HCT116 (cell line): ENCODE results near the gene GATM. TPM values are rescaled to one million over a fixed set of nuclear protein-coding genes. Genes with fewer than 3 reads are reported as not detected.

Experiments used
- ATAC-seq: fragments of 200-7000 bp; cut with Tn5 transposase; 2 replicates; pipeline ENCODE4 v1.9.1; 2020; ENCODE audit warnings: mild to moderate bottlenecking, moderate library complexity
- BruUV-seq: library from RNA; stranded (reverse); fragments of 400-500 nt; replicated peaks from 2 replicates; lab custom pipeline; 2021; lab: Mats Ljungman, UMichigan
- CTCF ChIA-PET: fragments of 300-600 bp; sonication (Branson Sonifier 250); formaldehyde crosslinking; loops from one replicate; lab custom pipeline; 2021; ENCODE audit warnings: antibody characterized with exemption; lab: Charles Lee
- POLR2A ChIA-PET: fragments of 300-600, 350-600 bp; sonication (Branson Sonifier 250); formaldehyde crosslinking; loops from one replicate; lab custom pipeline; 2021; ENCODE audit warnings: antibody characterized with exemption; lab: Charles Lee
- RAD21 ChIA-PET, 2 experiments: fragments of 300-600 bp; sonication (Branson Sonifier 250); formaldehyde crosslinking; loops; one replicate each; lab custom pipeline; 2023; ENCODE audit warnings: low total read pairs in 2 of 2; ENCODE audit not compliant: uncharacterized antibody in 2 of 2, unreplicated experiment in 2 of 2, low non-redundant PET in 1 of 2; lab: Charles Lee
- DNase-seq: peaks from one replicate; pipeline ENCODE4 v3.0.0-alpha.2; 2010; ENCODE audit warnings: low read depth, low spot score
- H2AFZ ChIP-seq: fragments of 200-600 bp; shearing (Covaris generic), sonication (generic); 2 replicates; pipeline ENCODE4 v1.6.1; 2017; ENCODE audit warnings: low read depth, mixed run types, mixed read lengths, antibody characterized with exemption, low read length; ENCODE audit not compliant: poor library complexity, severe bottlenecking
- H3K27ac ChIP-seq: 2 replicates; pipeline ENCODE4 v1.5.1; 2012; ENCODE audit warnings: low read depth, low read length
- H3K27me3 ChIP-seq: fragments of 200-600 bp; sonication (generic); 2 replicates; pipeline ENCODE4 v1.6.1; 2016; ENCODE audit warnings: mixed run types, low read length, mixed read lengths; ENCODE audit not compliant: insufficient read depth
- H3K36me3 ChIP-seq, 2 experiments: fragments of 200-500 bp in 1 of 2; fragments of 200-600 bp in 1 of 2; sonication (Bioruptor generic) in 1 of 2; sonication (generic) in 1 of 2; 2 replicates each; pipeline versions ENCODE4 v1.5.1 to v1.6.1; 2014 to 2016; ENCODE audit warnings: low read length in 2 of 2, inconsistent platforms in 1 of 2, mixed read lengths in 1 of 2, mixed run types in 1 of 2; ENCODE audit not compliant: insufficient read depth in 2 of 2, control insufficient read depth in 1 of 2
- H3K4me1 ChIP-seq, 2 experiments: fragments of 200-600 bp in 1 of 2; sonication (generic) in 1 of 2; 2 replicates each; pipeline versions ENCODE4 v1.5.1 to v1.6.1; 2012 to 2017; ENCODE audit warnings: low read length in 2 of 2, inconsistent platforms in 1 of 2, mild to moderate bottlenecking in 1 of 2, mixed read lengths in 1 of 2, mixed run types in 1 of 2, moderate library complexity in 1 of 2; ENCODE audit not compliant: insufficient read depth in 2 of 2, control insufficient read depth in 1 of 2
- H3K4me2 ChIP-seq: fragments of 200-600 bp; sonication (generic); 2 replicates; pipeline ENCODE4 v1.6.1; 2017; ENCODE audit warnings: mixed run types, low read length, mixed read lengths
- H3K4me3 ChIP-seq, 2 experiments: fragments of 200-600 bp in 1 of 2; sonication (generic) in 1 of 2; replicated peaks in 1 of 2; 2 replicates each; pipeline ENCODE4 v1.5.1; 2011 to 2016; ENCODE audit warnings: low read length in 2 of 2, control low read depth in 1 of 2, low read depth in 1 of 2, mild to moderate bottlenecking in 1 of 2, mixed read lengths in 1 of 2, mixed run types in 1 of 2
- H3K79me2 ChIP-seq: fragments of 200-600 bp; sonication (generic); 2 replicates; pipeline ENCODE4 v1.6.1; 2017; ENCODE audit warnings: mild to moderate bottlenecking, mixed run types, low read length, moderate library complexity, mixed read lengths; ENCODE audit not compliant: insufficient read depth
- H3K9ac ChIP-seq: fragments of 200-600 bp; sonication (generic); 2 replicates; pipeline ENCODE4 v1.6.1; 2016; ENCODE audit warnings: low read length, mixed read lengths
- H3K9me2 ChIP-seq: fragments of 200-600 bp; sonication (generic), shearing (Covaris generic); 2 replicates; pipeline ENCODE4 v1.6.1; 2017; ENCODE audit warnings: mixed run types, mild to moderate bottlenecking, moderate library complexity; ENCODE audit not compliant: insufficient read depth
- H3K9me3 ChIP-seq, 2 experiments: fragments of 200-500 bp in 1 of 2; fragments of 200-600 bp in 1 of 2; sonication (Bioruptor generic) in 1 of 2; sonication (generic) in 1 of 2; 2 replicates each; pipeline ENCODE4 v1.6.1; 2014 to 2017; ENCODE audit warnings: low read length in 2 of 2, mixed read lengths in 2 of 2, inconsistent platforms in 1 of 2, low read depth in 1 of 2, mild to moderate bottlenecking in 1 of 2, mixed run types in 1 of 2, moderate library complexity in 1 of 2; ENCODE audit not compliant: control insufficient read depth in 1 of 2, insufficient read depth in 1 of 2
- H4K20me1 ChIP-seq: fragments of 200-600 bp; sonication (generic), shearing (Covaris generic); 2 replicates; pipeline ENCODE4 v1.6.1; 2017; ENCODE audit warnings: mixed run types, mild to moderate bottlenecking, moderate library complexity; ENCODE audit not compliant: insufficient read depth
- CBX3 ChIP-seq: IDR thresholded peaks from 2 replicates; pipeline ENCODE4 v1.6.1; 2012; ENCODE audit warnings: low read depth
- ELF1 ChIP-seq: IDR thresholded peaks from 2 replicates; pipeline ENCODE4 v1.6.1; 2012; ENCODE audit warnings: low read depth, borderline replicate concordance
- POLR2A ChIP-seq: IDR thresholded peaks from 2 replicates; pipeline ENCODE4 v1.7.0; 2011; ENCODE audit warnings: borderline replicate concordance; ENCODE audit not compliant: insufficient read depth, insufficient read length; ENCODE audit errors: extremely low read depth
- SIN3A ChIP-seq: IDR thresholded peaks from 2 replicates; pipeline ENCODE4 v1.6.1; 2012; ENCODE audit warnings: low read depth
- TCF7L2 ChIP-seq: IDR thresholded peaks from 2 replicates; pipeline ENCODE4 v1.7.0; 2011; ENCODE audit warnings: borderline replicate concordance, inconsistent platforms; ENCODE audit not compliant: insufficient read depth, insufficient read length; ENCODE audit errors: extremely low read depth
- YY1 ChIP-seq: IDR thresholded peaks from 2 replicates; pipeline ENCODE4 v1.6.1; 2011; ENCODE audit warnings: low read length, low read depth, moderate library complexity, mild to moderate bottlenecking; ENCODE audit not compliant: insufficient replicate concordance; ENCODE audit errors: extremely low read depth
- intact Hi-C: fragments of 100-400 bp; cut with micrococcal nuclease; formaldehyde crosslinking; loops from 2 replicates; pipeline ENCODE4 v1.10.0; 2022
- total RNA-seq: library from RNA; stranded (reverse); gene quantifications from one replicate; pipeline ENCODE4 v1.2.1, GENCODE V29; 2021; ENCODE audit not compliant: unreplicated experiment
- TF ChIP-seq, protein P1 (sequence below): IDR thresholded peaks from 2 replicates; pipeline ENCODE4 v1.6.1; 2012
- TF ChIP-seq, protein P2 (sequence below): IDR thresholded peaks from 2 replicates; pipeline ENCODE4 v1.6.1; 2012; ENCODE audit warnings: low read depth

Gene GATM
- total RNA-seq, 1 experiment from 2014 or later: 3.1 TPM

DNA sequence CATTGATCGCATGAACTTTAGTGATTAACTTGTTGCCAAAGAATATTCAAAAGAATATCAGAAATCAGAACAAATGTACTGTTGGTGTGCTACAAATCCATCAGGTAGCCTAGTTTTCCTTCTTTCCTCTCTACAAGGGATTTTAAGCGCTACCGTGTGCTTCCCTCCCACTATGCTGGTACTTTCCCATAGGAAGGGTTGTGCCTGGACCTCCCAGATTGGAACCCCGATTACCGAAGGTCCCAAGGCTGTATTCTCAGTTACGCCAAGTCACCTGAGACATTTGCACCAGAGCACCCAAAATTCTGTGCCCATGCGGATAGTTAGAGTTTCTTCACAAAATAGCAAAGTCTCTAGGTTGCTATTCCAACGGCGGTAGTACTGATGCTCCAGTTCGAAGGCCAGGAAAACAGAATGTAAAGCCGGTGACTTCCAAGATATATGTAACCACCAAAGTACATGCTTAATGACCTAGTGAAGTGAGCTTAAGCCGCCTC lies 23.4 kb upstream of the GATM start:
- TF ChIP-seq ELF1: no peak
- no peak for TF ChIP-seq CBX3
- TF ChIP-seq YY1: no peak
- TF ChIP-seq, protein P1, sequence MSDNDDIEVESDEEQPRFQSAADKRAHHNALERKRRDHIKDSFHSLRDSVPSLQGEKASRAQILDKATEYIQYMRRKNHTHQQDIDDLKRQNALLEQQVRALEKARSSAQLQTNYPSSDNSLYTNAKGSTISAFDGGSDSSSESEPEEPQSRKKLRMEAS: no peak; the same call in 1 of the 2 replicates
- TF ChIP-seq SIN3A: no peak
- TF ChIP-seq POLR2A: no peak
- no peak for TF ChIP-seq TCF7L2
- TF ChIP-seq, protein P2, sequence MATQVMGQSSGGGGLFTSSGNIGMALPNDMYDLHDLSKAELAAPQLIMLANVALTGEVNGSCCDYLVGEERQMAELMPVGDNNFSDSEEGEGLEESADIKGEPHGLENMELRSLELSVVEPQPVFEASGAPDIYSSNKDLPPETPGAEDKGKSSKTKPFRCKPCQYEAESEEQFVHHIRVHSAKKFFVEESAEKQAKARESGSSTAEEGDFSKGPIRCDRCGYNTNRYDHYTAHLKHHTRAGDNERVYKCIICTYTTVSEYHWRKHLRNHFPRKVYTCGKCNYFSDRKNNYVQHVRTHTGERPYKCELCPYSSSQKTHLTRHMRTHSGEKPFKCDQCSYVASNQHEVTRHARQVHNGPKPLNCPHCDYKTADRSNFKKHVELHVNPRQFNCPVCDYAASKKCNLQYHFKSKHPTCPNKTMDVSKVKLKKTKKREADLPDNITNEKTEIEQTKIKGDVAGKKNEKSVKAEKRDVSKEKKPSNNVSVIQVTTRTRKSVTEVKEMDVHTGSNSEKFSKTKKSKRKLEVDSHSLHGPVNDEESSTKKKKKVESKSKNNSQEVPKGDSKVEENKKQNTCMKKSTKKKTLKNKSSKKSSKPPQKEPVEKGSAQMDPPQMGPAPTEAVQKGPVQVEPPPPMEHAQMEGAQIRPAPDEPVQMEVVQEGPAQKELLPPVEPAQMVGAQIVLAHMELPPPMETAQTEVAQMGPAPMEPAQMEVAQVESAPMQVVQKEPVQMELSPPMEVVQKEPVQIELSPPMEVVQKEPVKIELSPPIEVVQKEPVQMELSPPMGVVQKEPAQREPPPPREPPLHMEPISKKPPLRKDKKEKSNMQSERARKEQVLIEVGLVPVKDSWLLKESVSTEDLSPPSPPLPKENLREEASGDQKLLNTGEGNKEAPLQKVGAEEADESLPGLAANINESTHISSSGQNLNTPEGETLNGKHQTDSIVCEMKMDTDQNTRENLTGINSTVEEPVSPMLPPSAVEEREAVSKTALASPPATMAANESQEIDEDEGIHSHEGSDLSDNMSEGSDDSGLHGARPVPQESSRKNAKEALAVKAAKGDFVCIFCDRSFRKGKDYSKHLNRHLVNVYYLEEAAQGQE: no peak
- ATAC-seq: no peak

More for the DNA sequence above, 23.4 kb upstream of the GATM start:
- RAD21 ChIA-PET: interaction anchor here in 1 of 2 experiments (0.6 to 1.7 kb wide), 2 partner anchors 11 to 239 kb away, joined by 3 to 8 read pairs; no protein-coding TSS in a partner anchor
- H3K27me3 ChIP-seq: no peaks in the 10 kb centered on the region
- H4K20me1 ChIP-seq: no peaks in the 10 kb centered on the region
- H3K4me2 ChIP-seq: peak overlapping the region; percentile 85
- H3K27ac ChIP-seq: peak overlapping the region; percentile 97
- DNase-seq: no peak
- H3K9ac ChIP-seq: peak overlapping the region; percentile 95
- peak overlapping the region; percentile 41 for H2AFZ ChIP-seq
- CTCF ChIA-PET: interaction anchor here (0.8 to 4.8 kb wide), 14 partner anchors 14 to 283 kb away, joined by 3 to 48 read pairs (median 6); no protein-coding TSS in a partner anchor
- H3K9me2 ChIP-seq: no peaks in the 10 kb centered on the region
- TSS peak; percentile 92 for BruUV-seq
- peaks cover 44% of the 10 kb centered on the region for H3K79me2 ChIP-seq
- POLR2A ChIA-PET: interaction anchor here (0.8 to 2.5 kb wide), 8 partner anchors 10 to 239 kb away, joined by 3 to 10 read pairs (median 6); partner anchors contain the start of gene BLOC1S6
- peak overlapping the region; percentile 78 to 86 for H3K4me3 ChIP-seq
- intact Hi-C loops: loop anchor here (1.0 to 2.0 kb wide), 3 partner anchors 53 to 198 kb away; partner anchors contain the start of gene BLOC1S6
- H3K4me1 ChIP-seq: peaks cover 5 to 15% of the 10 kb centered on the region in 2 experiments; a peak in 3 of 4 replicates
- H3K36me3 ChIP-seq: peaks cover 12% of the 10 kb centered on the region in 2 experiments; a peak in 3 of 4 replicates
- no peaks in the 10 kb centered on the region for H3K9me3 ChIP-seq
